Aorta (tissue), 5 donors: Measurements from ENCODE around the gene STOX1. TPM values are rescaled to one million over a fixed set of nuclear protein-coding genes. Genes with fewer than 3 reads are reported as not detected.
"Not testable (repeated sequence)": the region's sequence is repeated elsewhere in the genome, so short reads cannot be mapped to it uniquely, and the experiment has no call there.

Experiments
- ATAC-seq: fragments of 200-7000 bp; cut with Tn5 transposase; one replicate; pipeline ENCODE4 v1.9.1; 2022; ENCODE audit warnings: moderate library complexity; ENCODE audit not compliant: low FRiP score
- DNase-seq, 2 donors: peaks; one replicate each; pipeline ENCODE4 v3.0.0-alpha.2; 2020
- H3K27ac ChIP-seq, 2 donors: one replicate each; pipeline ENCODE4 v1.5.1; 2013; ENCODE audit warnings: low read length in 2 of 2, mild to moderate bottlenecking in 2 of 2, moderate library complexity in 2 of 2, control low read depth in 1 of 2, inconsistent platforms in 1 of 2, low read depth in 1 of 2
- H3K27me3 ChIP-seq, 2 donors: one replicate each; pipeline ENCODE4 v1.6.1; 2013; ENCODE audit warnings: control low read depth in 1 of 2, low read length in 1 of 2, mild to moderate bottlenecking in 1 of 2, moderate library complexity in 1 of 2; ENCODE audit not compliant: insufficient read depth in 2 of 2, control insufficient read depth in 1 of 2
- H3K36me3 ChIP-seq, 2 donors: one replicate each; pipeline ENCODE4 v1.6.1; 2013; ENCODE audit warnings: control low read depth in 1 of 2, low read length in 1 of 2, mild to moderate bottlenecking in 1 of 2; ENCODE audit not compliant: insufficient read depth in 2 of 2, control insufficient read depth in 1 of 2
- H3K4me1 ChIP-seq, 2 donors: one replicate each; pipeline ENCODE4 v1.6.1; 2013; ENCODE audit warnings: low read length in 2 of 2, control low read depth in 1 of 2, mild to moderate bottlenecking in 1 of 2, moderate library complexity in 1 of 2; ENCODE audit not compliant: insufficient read depth in 2 of 2, control insufficient read depth in 1 of 2
- H3K4me3 ChIP-seq, 2 donors: one replicate each; pipeline ENCODE4 v1.5.1; 2013; ENCODE audit warnings: low read length in 2 of 2, control low read depth in 1 of 2, mild to moderate bottlenecking in 1 of 2
- H3K9me3 ChIP-seq: one replicate; pipeline ENCODE4 v1.6.1; 2013; ENCODE audit warnings: mild to moderate bottlenecking, low read length; ENCODE audit not compliant: control insufficient read depth
- whole genome bisulfite sequencing, 2 donors: extraction: QIAGEN DNeasy Blood & Tissue Kit; methylation state at CpG; one replicate each; pipeline ENCODE4 v1.1.7; 2013; 5-methylcytosine and 5-hydroxymethylcytosine counted together
- intact Hi-C, 2 donors: fragments of 100-400 bp; cut with DNase I; formaldehyde crosslinking; loops; one replicate each; pipeline versions ENCODE4 v1.14.2 to v1.15.0; 2022
- polyA plus RNA-seq, 2 donors: library from polyadenylated mRNA; stranded (reverse); fragments of 200-250 nt; gene quantifications; one replicate each; pipeline ENCODE4 v1.2.3, GENCODE V29; 2013
- total RNA-seq, 2 donors: library from RNA; stranded (reverse); fragmentation: NEBNext Ultra II Directional; extraction: Animal tissue kit (Norgen Biotek cat#: 25700); gene quantifications; one replicate each; pipeline ENCODE4 v1.2.1, GENCODE V29; 2021
- donor health status: healthy with polysubstance abuse.
- donor health status: Bipolar disorder and iron deficiency.
- donor health status: DM: no; HTN: no; CAD: no.
- donor health status: DM: no; HTN: no; CAD: no.
- donor health status: DM: yes; HTN: yes; CAD: no.

The STOX1 gene
- total and polyA plus RNA-seq, 4 donors: 0.27 to 0.39 TPM; not detected in 2

DNA sequence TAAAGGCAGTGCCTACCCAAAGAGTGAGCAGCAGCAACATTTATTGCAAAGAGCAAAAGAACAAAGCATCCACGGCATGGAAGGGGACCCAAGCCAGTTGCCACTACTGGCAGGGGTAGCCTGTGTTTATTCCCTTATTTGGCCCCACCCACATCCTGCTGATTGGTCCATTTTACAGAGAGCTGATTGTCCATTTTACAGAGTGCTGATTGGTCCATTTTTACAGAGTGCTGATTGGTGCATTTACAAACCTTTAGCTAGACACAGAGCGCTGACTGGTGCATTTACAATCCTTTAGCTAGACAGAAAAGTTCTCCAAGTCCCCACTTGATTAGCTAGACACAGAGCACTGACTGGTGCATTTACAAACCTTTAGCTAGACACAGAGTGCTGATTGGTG is 4.7 kb upstream of the STOX1 start:
- intact Hi-C loops, H3K27ac ChIP-seq, DNase-seq, ATAC-seq, H3K4me3 ChIP-seq, H3K9me3 ChIP-seq, H3K36me3 ChIP-seq, H3K4me1 ChIP-seq, H3K27me3 ChIP-seq: not testable (repeated sequence)
- 81 to 89% methylated on average over 2 of the region's 2 CpGs for WGBS, 2 donors

- 0% methylated on average over 9 to 18 of the region's 58 CpGs for WGBS, 2 donors
- H3K9me3 ChIP-seq, intact Hi-C loops, H3K4me1 ChIP-seq, H3K27me3 ChIP-seq, H3K36me3 ChIP-seq, H3K27ac ChIP-seq, DNase-seq, ATAC-seq: not testable (repeated sequence)
- H3K4me3 ChIP-seq: peak overlapping the region; percentile 1 to 51
These were observed 245 bp downstream of the STOX1 start for GRCh38 chr10:68827592-68827959.

DNA sequence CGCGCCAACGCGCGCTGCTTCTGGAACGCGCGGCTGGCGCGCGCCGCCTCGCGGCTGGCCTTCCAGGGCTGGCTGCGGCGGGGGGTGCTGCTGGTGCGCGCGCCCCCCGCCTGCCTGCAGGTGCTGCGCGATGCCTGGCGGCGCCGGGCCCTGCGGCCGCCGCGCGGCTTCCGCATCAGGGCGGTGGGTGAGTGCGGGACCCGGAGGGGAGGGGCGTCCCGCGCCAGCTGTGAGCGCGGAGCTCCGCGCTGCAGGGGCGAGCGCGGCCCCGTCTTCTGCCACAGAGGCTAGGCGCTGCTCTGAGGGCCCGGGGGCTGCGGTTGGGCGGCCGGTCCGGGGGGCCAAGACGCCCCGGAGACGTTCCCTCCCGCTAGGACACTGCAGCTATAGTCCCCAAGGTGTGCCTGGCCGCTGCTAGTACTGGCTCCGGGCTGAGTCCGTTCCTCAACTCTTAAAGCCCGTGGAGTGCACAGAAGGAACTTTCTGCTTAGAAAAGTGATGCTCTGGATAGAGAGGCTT is 811 bp downstream of the STOX1 start:
- H3K9me3 ChIP-seq, H3K27ac ChIP-seq, H3K4me1 ChIP-seq, H3K36me3 ChIP-seq, intact Hi-C loops, H3K27me3 ChIP-seq: not testable (repeated sequence)
- ATAC-seq: peak; percentile 27
- H3K4me3 ChIP-seq: peak overlapping the region in 1 of 2 donors; percentile 0
- WGBS, 2 donors: 0 to 1% methylated on average over 24 to 36 of the region's 59 CpGs
- peak in 1 of 2 donors; percentile 56 for DNase-seq

GRCh38 chr10:68828833-68829232 is 1.5 kb downstream of the STOX1 start:
- ATAC-seq (no peak), DNase-seq (no peak)
- no peaks in the 10 kb centered on the region for H3K4me1 ChIP-seq
- no peaks in the 10 kb centered on the region for H3K36me3 ChIP-seq
- H3K9me3 ChIP-seq: no peaks in the 10 kb centered on the region
- no peak overlapping the region for H3K4me3 ChIP-seq
- WGBS, 2 donors: 87 to 88% methylated on average over 10 of the region's 10 CpGs
- intact Hi-C loops: no loop called here
- no peaks in the 10 kb centered on the region for H3K27me3 ChIP-seq
- no peak overlapping the region for H3K27ac ChIP-seq

DNA sequence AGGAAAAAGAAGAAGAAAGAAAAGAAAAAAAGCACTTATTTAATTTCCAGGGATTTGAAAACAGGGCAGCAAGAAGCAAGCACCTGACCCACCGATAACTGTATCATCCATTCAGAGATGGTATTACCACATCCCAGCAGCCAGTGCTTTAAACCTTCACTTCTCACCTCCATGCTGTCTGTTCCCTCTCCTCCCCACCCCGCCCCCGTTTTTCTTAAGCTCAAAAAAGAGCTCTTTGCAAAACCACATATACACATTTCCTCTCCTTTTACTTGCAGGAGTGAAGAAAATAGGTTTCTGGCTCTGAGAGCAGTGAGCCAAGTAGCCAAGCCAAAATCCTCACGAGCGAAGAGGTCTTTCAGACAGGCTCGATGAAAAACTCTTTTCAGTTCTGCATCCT is 2.2 kb downstream of the STOX1 start:
- Histone ChIP-seq H3K27me3 (no peaks in the 10 kb centered on the region), H3K9me3 (no peaks in the 10 kb centered on the region), H3K4me3 (no peak overlapping the region), H3K27ac (no peak overlapping the region), H3K36me3 (no peaks in the 10 kb centered on the region), H3K4me1 (no peaks in the 10 kb centered on the region)
- intact Hi-C loops: no loop called here
- WGBS, 2 donors: 43 to 44% methylated on average over 6 of the region's 6 CpGs
- ATAC-seq (no peak), DNase-seq (no peak)

- WGBS, 2 donors: 88 to 94% methylated on average over 6 of the region's 6 CpGs
- H3K9me3 ChIP-seq: no peaks in the 10 kb centered on the region
- intact Hi-C loops: no loop called here
- H3K27me3 ChIP-seq: no peaks in the 10 kb centered on the region
- H3K4me1 ChIP-seq: no peaks in the 10 kb centered on the region
- H3K36me3 ChIP-seq: no peaks in the 10 kb centered on the region
- H3K4me3 ChIP-seq: no peak overlapping the region
- ATAC-seq (no peak), DNase-seq (no peak)
- H3K27ac ChIP-seq: no peak overlapping the region
These were observed 2.6 kb downstream of the STOX1 start for GRCh38 chr10:68829952-68830351.

DNA sequence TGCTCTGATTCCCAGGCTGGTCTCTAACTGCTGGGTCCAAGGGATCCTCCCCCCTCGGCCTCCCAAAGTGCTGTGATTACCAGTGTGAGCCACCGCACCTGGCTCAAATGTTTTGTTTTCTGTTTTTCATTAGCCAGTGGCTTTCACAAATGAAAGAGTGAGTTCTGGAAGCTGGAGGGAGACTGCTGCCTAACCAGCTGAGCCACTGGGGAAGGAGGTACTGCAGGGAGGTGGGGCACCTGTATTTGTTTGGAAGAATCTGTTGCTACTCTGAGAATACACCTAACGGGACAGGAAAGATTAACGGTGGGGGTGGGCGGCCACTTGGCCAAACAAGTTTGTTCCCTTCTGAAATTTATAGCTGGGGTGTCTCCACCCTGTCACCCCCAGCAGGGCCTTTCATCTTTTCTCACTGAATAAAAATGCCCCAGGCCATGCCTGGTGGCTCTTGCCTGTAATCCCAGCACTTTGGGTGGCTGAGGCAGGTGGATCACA is 4.7 kb downstream of the STOX1 start:
- no peaks in the 10 kb centered on the region for H3K4me1 ChIP-seq
- H3K27me3 ChIP-seq: no peaks in the 10 kb centered on the region
- H3K9me3 ChIP-seq: no peaks in the 10 kb centered on the region
- H3K36me3 ChIP-seq: no peaks in the 10 kb centered on the region
- intact Hi-C loops: no loop called here
- H3K4me3 ChIP-seq: no peak overlapping the region
- 84 to 89% methylated on average over 5 of the region's 5 CpGs for WGBS, 2 donors
- no peak for DNase-seq
- H3K27ac ChIP-seq: no peak overlapping the region
- ATAC-seq: no peak

DNA sequence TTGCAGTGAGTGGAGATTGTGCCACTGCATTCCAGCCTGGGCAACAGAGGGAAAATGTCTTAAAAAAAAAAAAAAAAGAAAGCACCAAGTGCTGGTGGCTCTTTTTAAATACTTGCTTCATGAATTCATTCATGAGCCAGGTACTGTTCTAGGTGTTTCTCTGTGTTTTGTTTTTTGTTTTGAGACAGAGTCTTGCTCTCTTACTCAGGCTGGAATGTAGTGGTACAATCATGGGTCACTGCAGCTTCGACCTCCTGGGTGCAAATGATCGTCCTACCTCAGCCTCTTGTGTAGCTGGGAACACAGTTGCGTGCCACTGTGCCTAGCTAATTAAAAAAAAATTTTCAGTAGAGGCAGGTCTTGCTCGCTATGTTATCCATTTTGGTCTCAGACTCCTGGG is 5.3 kb downstream of the STOX1 start:
- H3K4me3 ChIP-seq: no peak overlapping the region
- H3K27ac ChIP-seq: no peak overlapping the region
- ATAC-seq (no peak), DNase-seq (no peak)
- intact Hi-C loops: no loop called here
- 91 to 92% methylated on average over 4 of the region's 4 CpGs for WGBS, 2 donors
- no peaks in the 10 kb centered on the region for H3K4me1 ChIP-seq
- no peaks in the 10 kb centered on the region for H3K27me3 ChIP-seq
- no peaks in the 10 kb centered on the region for H3K36me3 ChIP-seq
- H3K9me3 ChIP-seq: no peaks in the 10 kb centered on the region

DNA sequence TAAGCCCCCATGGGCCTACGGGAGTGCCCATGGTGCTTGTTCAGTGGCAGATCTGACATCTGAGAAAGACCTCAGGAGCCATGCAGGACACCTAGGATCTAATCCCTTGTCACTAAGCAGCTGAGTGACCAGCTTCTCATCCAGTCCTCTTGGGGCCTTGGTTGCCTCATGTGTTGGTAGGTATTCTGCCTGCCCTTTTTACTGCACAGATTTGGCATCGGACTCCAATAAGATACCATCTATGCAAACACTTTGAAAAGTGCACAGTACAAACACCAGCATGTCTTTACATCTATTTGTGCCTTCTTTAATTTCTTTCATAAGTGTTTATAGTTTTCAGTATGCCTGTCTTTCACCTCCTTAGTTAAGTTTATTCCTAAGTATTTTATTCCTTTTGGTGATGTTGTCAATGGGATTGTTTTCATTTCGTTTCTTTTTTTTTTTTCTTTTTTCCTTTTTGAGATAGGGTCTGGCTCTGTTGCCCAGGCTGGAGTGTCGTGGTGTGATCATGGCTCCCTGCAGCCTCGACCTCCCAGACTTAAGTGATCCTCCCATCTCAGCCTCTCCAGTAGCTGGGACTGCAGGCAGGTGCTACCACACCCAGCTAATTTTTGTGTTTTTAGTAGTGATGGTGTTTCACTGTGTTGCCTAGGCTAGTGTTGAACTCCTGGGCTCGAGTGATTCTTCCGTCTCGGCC is 10.4 kb downstream of the STOX1 start:
- Histone ChIP-seq H3K4me3 (no peak overlapping the region), H3K9me3 (no peaks in the 10 kb centered on the region), H3K36me3 (no peaks in the 10 kb centered on the region), H3K27ac (no peak overlapping the region), H3K4me1 (no peaks in the 10 kb centered on the region), H3K27me3 (no peaks in the 10 kb centered on the region)
- WGBS, 2 donors: 86 to 87% methylated on average over 8 of the region's 8 CpGs
- DNase-seq: no peak
- no peak for ATAC-seq
- intact Hi-C loops: no loop called here
